ENCODE results near the gene RGS10. TPM values are rescaled to one million over a fixed set of nuclear protein-coding genes. Genes with fewer than 3 reads are reported as not detected.

RGS10 gene
- total RNA-seq, 1 donor from 2014 or later: 311 TPM

DNA sequence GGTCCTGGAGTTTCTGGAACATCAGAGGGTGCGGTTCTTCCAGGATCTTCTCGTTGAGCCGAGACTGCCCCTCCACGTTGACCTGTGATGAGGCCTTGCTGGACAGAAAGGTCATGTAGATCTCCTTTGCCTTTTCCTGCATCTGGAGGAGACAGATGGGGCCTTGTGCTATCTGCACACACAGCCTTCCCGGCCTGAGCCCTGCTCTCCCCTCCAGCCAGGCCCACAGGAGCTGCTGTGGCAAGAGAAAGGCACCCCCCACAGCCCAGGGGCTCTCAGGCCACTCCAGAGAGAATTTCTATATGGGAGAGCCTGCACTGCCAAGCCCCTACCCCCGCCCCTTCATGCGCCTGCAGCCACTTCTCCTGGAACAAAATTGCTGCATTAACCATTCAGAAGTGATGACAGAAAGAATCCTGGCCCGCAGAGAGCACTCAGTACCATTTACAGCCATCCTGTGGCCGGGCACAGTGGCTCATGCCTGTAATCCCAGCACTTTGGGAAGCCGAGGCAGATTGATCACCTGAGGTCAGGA is 26.9 kb downstream of the RGS10 start:
- H3K4me3 Mint-ChIP-seq (ENCODE audit: unreplicated experiment): peak overlapping the region; percentile 53
- peaks cover 10% of the 10 kb centered on the region for H3K36me3 Mint-ChIP-seq (ENCODE audit: unreplicated experiment)
- TF ChIP-seq, protein P1, sequence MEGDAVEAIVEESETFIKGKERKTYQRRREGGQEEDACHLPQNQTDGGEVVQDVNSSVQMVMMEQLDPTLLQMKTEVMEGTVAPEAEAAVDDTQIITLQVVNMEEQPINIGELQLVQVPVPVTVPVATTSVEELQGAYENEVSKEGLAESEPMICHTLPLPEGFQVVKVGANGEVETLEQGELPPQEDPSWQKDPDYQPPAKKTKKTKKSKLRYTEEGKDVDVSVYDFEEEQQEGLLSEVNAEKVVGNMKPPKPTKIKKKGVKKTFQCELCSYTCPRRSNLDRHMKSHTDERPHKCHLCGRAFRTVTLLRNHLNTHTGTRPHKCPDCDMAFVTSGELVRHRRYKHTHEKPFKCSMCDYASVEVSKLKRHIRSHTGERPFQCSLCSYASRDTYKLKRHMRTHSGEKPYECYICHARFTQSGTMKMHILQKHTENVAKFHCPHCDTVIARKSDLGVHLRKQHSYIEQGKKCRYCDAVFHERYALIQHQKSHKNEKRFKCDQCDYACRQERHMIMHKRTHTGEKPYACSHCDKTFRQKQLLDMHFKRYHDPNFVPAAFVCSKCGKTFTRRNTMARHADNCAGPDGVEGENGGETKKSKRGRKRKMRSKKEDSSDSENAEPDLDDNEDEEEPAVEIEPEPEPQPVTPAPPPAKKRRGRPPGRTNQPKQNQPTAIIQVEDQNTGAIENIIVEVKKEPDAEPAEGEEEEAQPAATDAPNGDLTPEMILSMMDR (IDR thresholded peaks at IDR 0.05; ENCODE audit: partially characterized antibody, unreplicated experiment): no peak
- peaks cover 36% of the 10 kb centered on the region for H3K4me1 Mint-ChIP-seq (ENCODE audit: low read depth, unreplicated experiment)
- peak; percentile 45 for DNase-seq
- H3K9me3 Mint-ChIP-seq (ENCODE audit: unreplicated experiment): peaks cover 19% of the 10 kb centered on the region
- peaks cover 15% of the 10 kb centered on the region for H3K27me3 Mint-ChIP-seq (ENCODE audit: unreplicated experiment)
- H3K27ac Mint-ChIP-seq (ENCODE audit: unreplicated experiment): peak overlapping the region; percentile 81

DNA sequence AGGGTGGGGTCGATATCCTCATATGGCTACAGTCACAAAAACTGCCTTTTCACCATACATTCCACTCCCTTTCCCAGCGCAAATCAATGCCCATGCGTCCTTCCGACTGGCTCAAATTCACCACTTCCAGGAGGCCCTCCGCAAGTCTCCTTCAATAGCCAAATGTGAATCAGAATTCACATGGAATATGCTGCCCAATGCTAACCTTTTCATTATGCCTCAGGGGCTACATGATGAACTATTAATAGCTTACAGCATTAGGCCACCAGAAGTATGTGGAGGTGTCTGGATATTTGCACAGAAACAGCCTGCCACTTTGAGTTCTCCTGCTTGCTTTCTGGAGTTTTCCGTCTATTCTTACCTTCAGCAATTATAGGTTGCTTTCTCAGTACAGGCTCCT is 27.7 kb downstream of the RGS10 start:
- H3K9me3 Mint-ChIP-seq (ENCODE audit: unreplicated experiment): peaks cover 23% of the 10 kb centered on the region
- H3K4me1 Mint-ChIP-seq (ENCODE audit: low read depth, unreplicated experiment): peaks cover 39% of the 10 kb centered on the region
- DNase-seq: no peak
- H3K27me3 Mint-ChIP-seq (ENCODE audit: unreplicated experiment): peaks cover 18% of the 10 kb centered on the region
- peak overlapping the region; percentile 81 for H3K27ac Mint-ChIP-seq (ENCODE audit: unreplicated experiment)
- peaks cover 13% of the 10 kb centered on the region for H3K36me3 Mint-ChIP-seq (ENCODE audit: unreplicated experiment)
- TF ChIP-seq, protein P1 (IDR thresholded peaks at IDR 0.05; ENCODE audit: partially characterized antibody, unreplicated experiment): no peak
- no peak overlapping the region for H3K4me3 Mint-ChIP-seq (ENCODE audit: unreplicated experiment)

DNA sequence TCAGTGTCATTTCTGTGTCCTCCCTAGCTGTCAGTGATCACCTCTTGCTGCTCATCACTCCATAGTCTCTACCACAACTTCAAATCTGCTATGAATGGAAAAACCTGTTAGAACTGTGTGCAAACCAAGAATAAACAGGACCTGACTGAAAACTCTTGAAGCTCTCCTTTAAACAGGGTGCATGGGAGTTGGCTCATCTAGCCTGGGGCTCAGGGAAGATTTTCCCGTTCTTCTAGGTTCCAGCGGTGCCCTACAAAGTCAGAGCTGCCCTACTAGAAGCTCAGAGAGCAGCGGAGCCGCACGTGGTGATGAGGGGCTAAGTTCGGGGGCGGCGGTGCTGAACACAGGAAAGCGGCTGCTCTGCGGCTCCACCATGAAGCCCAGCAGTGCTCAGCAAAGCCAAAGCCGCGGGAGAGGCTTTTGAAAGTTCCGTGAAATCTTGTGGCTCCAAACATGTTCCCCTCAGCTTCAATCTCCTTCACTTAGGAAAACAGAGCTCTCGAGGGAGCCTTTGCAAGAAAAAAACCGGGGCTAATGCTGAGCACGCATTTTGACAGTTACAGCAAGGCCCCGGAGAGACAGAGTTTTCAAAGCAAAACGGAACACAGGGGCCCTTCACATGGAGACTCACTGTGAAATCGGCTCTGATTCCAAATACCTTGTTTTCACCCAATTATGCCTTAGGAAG is 30.5 kb downstream of the RGS10 start:
- Mint-ChIP-seq H3K4me1 (ENCODE audit: low read depth, unreplicated experiment) (peaks cover 28% of the 10 kb centered on the region), H3K9me3 (ENCODE audit: unreplicated experiment) (peaks cover 22% of the 10 kb centered on the region), H3K27me3 (ENCODE audit: unreplicated experiment) (peaks cover 13% of the 10 kb centered on the region), H3K36me3 (ENCODE audit: unreplicated experiment) (peaks cover 19% of the 10 kb centered on the region), H3K4me3 (ENCODE audit: unreplicated experiment) (peak overlapping the region; percentile 55), H3K27ac (ENCODE audit: unreplicated experiment) (peak overlapping the region; percentile 43)
- no peak for DNase-seq
- TF ChIP-seq, protein P1 (IDR thresholded peaks at IDR 0.05; ENCODE audit: partially characterized antibody, unreplicated experiment): no peak

DNA sequence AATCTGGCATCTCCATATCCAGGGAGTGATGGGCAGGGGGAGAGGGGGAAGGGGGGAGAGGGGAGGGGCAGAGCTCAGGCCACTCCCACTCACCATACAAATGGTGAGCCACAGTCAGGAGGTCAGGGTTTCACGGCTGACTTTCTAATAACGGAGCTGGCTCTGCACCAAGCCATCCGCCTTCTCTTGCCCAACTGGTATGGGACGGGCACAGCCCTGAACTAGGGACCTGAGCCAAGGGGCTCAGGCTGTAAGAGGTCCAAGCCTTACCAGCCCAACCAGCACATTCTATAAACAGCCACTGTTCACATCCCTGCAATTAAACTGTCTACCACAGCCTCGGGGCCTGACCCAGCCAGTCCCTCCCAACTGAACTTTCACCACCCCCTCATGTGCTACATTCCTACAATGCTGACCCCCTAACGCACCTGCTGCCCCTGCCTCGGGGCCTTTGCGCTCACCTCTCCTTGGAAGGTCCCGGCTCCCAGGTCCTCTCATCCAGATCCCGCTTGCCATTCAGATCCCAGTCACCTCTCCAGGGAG is 32.5 kb downstream of the RGS10 start:
- TF ChIP-seq, protein P1 (IDR thresholded peaks at IDR 0.05; ENCODE audit: partially characterized antibody, unreplicated experiment): no peak
- Mint-ChIP-seq H3K4me3 (ENCODE audit: unreplicated experiment) (no peak overlapping the region), H3K27ac (ENCODE audit: unreplicated experiment) (no peak overlapping the region), H3K27me3 (ENCODE audit: unreplicated experiment) (peaks cover 18% of the 10 kb centered on the region), H3K4me1 (ENCODE audit: low read depth, unreplicated experiment) (peaks cover 23% of the 10 kb centered on the region), H3K36me3 (ENCODE audit: unreplicated experiment) (peaks cover 16% of the 10 kb centered on the region), H3K9me3 (ENCODE audit: unreplicated experiment) (peaks cover 20% of the 10 kb centered on the region)
- DNase-seq: no peak

DNA sequence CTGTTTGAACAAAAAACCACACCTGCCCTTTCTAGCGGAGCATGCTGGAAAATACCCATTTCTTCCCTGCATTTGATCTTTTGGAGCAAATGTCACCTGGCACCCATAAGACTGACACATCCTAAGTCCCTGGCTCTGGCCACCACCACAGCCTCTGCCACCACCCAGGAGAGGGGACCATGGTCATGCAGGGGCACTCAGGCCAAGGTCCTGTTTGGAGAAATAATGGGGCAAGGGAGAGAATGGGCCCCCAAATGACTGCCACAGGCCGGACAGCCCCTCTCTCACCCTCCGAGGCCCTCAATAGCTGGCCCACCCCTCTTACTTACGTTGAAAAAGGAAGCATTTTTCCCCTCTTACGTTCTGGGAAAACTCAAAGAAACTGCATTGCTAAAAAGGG is 35.4 kb downstream of the RGS10 start:
- peaks cover 20% of the 10 kb centered on the region for H3K36me3 Mint-ChIP-seq (ENCODE audit: unreplicated experiment)
- DNase-seq: no peak
- H3K27ac Mint-ChIP-seq (ENCODE audit: unreplicated experiment): peak overlapping the region; percentile 81
- peak overlapping the region; percentile 61 for H3K4me3 Mint-ChIP-seq (ENCODE audit: unreplicated experiment)
- H3K27me3 Mint-ChIP-seq (ENCODE audit: unreplicated experiment): peaks cover 23% of the 10 kb centered on the region
- TF ChIP-seq, protein P1 (IDR thresholded peaks at IDR 0.05; ENCODE audit: partially characterized antibody, unreplicated experiment): no peak
- peaks cover 29% of the 10 kb centered on the region for H3K4me1 Mint-ChIP-seq (ENCODE audit: low read depth, unreplicated experiment)
- H3K9me3 Mint-ChIP-seq (ENCODE audit: unreplicated experiment): peaks cover 22% of the 10 kb centered on the region

Measured in glutamatergic neuron (in vitro differentiated cells).